H1 (cell line): ENCODE measurements around the gene NOTCH2.

Source experiments
- JUN ChIP-seq: IDR thresholded peaks from 2 replicates; pipeline ENCODE4 v1.6.1; 2011; ENCODE audit warnings: low read depth, mild to moderate bottlenecking, improper control_type of control experiment, low read length
- KDM1A ChIP-seq: fragments of 200-600, 300-600 bp; sonication (generic); IDR thresholded peaks from 2 replicates; pipeline ENCODE4 v1.7.1; 2016; ENCODE audit warnings: mild to moderate bottlenecking, low read length, borderline replicate concordance
- YY1 ChIP-seq: IDR thresholded peaks from 2 replicates; pipeline ENCODE4 v1.6.1; 2011; ENCODE audit warnings: low read depth, mild to moderate bottlenecking, low read length
- TF ChIP-seq, protein P1 (sequence below), 3 experiments: IDR thresholded peaks; 1 replicate in 2 of 3; 2 replicates in 1 of 3; pipeline versions ENCODE4 v1.5.1 to v1.6.1; 2011; ENCODE audit warnings: low read length in 3 of 3, mild to moderate bottlenecking in 3 of 3, inconsistent platforms in 2 of 3, low read depth in 1 of 3, moderate library complexity in 1 of 3; ENCODE audit not compliant: insufficient read depth in 1 of 3; ENCODE audit errors: control extremely low read depth in 1 of 3

DNA sequence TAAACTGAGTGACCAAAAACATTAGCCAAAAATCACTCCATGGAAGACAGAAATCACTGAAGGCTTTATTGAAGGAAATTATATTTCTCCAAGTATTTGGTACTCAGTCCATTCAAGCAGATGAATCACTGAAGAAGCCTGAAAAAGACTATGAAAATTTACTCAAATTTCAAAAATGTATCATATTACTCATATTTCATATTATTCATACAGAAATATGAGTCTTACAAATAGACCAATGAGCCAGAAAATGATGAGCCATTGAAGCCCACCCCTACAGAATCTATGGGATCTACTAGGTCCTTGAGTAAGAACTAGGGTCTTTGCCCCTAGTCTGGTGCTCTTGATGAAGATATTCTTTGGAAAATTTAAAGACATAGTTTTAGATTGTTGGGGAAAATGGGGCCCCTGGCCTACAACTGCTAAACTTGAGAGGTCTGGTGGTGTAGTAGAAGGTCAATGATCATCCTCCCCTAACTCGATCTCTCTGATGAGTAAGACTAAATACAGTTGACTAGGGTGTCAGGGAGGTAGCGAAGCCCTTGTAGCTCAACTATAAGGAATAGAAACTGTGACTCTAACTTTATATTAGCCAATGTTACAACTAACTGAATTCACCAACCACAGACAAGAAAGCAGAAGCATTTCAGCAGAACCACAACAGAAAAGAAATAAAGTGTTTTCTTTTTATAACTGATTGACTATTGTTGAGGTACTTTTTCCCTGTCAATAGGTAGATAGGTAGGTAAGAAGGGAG lies 81.0 kb downstream of the NOTCH2 start:
- TF ChIP-seq, protein P1, sequence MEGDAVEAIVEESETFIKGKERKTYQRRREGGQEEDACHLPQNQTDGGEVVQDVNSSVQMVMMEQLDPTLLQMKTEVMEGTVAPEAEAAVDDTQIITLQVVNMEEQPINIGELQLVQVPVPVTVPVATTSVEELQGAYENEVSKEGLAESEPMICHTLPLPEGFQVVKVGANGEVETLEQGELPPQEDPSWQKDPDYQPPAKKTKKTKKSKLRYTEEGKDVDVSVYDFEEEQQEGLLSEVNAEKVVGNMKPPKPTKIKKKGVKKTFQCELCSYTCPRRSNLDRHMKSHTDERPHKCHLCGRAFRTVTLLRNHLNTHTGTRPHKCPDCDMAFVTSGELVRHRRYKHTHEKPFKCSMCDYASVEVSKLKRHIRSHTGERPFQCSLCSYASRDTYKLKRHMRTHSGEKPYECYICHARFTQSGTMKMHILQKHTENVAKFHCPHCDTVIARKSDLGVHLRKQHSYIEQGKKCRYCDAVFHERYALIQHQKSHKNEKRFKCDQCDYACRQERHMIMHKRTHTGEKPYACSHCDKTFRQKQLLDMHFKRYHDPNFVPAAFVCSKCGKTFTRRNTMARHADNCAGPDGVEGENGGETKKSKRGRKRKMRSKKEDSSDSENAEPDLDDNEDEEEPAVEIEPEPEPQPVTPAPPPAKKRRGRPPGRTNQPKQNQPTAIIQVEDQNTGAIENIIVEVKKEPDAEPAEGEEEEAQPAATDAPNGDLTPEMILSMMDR (IDR thresholded peaks at IDR 0.05; ENCODE audit: control extremely low read depth in 1 of 3, insufficient read depth in 1 of 3, low read depth in 1 of 3, low read length in 3 of 3), result no peak
- TF ChIP-seq KDM1A, result no peak
- TF ChIP-seq JUN, result no peak
- TF ChIP-seq YY1, result no peak
